ENCODE data around the gene WDR88. TPM values are rescaled to one million over a fixed set of nuclear protein-coding genes. Genes with fewer than 3 reads are reported as not detected.
A peak's percentile ranks its signal among the peaks of the same experiment; 100 is the strongest.

WDR88 gene
- total and polyA plus RNA-seq, 2 of the 13 experiments (the other 11 are each of a cell fraction or from before 2014, with no cell fraction given) = not detected

DNA sequence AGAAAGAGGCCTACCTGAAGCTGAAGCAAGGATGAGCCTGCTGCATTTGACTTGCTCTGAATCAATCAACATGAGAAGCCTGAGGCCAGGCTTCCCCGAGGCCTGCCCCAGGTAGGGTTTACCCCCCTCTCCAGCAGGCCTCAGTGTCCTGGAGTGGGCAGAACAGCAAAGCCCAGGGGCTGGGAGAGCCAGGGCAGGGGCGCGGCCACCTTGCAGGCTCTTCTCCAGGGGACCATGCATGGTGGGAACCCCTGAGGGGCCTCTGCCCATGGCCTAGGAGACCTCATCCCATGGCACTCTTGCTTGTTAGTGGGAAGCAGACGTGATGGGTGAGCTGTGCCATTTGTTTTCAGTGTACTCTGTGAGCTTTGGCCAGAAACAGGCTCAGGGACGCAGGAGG, 42.3 kb downstream of the WDR88 start (continued):
- TF ChIP-seq U2AF1 (optimal IDR thresholded peaks at IDR 0.05; ENCODE audit: low read depth, low read length) (no peak), FOXA1 (IDR thresholded peaks at IDR 0.05) (no peak), FOXA1 (CRISPR knock-in tag; IDR thresholded peaks at IDR 0.05) (no peak), ZSCAN12 (CRISPR knock-in tag; IDR thresholded peaks at IDR 0.05) (no peak), ZNF672 (CRISPR knock-in tag; IDR thresholded peaks at IDR 0.05) (no peak), GTF2F1 (IDR thresholded peaks at IDR 0.05; ENCODE audit: low read length) (no peak), ZNF30 (CRISPR knock-in tag; IDR thresholded peaks at IDR 0.05) (no peak)
- TF ChIP-seq, protein P1, sequence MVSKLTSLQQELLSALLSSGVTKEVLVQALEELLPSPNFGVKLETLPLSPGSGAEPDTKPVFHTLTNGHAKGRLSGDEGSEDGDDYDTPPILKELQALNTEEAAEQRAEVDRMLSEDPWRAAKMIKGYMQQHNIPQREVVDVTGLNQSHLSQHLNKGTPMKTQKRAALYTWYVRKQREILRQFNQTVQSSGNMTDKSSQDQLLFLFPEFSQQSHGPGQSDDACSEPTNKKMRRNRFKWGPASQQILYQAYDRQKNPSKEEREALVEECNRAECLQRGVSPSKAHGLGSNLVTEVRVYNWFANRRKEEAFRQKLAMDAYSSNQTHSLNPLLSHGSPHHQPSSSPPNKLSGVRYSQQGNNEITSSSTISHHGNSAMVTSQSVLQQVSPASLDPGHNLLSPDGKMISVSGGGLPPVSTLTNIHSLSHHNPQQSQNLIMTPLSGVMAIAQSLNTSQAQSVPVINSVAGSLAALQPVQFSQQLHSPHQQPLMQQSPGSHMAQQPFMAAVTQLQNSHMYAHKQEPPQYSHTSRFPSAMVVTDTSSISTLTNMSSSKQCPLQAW (CRISPR knock-in tag; IDR thresholded peaks at IDR 0.05) = no peak

DNA sequence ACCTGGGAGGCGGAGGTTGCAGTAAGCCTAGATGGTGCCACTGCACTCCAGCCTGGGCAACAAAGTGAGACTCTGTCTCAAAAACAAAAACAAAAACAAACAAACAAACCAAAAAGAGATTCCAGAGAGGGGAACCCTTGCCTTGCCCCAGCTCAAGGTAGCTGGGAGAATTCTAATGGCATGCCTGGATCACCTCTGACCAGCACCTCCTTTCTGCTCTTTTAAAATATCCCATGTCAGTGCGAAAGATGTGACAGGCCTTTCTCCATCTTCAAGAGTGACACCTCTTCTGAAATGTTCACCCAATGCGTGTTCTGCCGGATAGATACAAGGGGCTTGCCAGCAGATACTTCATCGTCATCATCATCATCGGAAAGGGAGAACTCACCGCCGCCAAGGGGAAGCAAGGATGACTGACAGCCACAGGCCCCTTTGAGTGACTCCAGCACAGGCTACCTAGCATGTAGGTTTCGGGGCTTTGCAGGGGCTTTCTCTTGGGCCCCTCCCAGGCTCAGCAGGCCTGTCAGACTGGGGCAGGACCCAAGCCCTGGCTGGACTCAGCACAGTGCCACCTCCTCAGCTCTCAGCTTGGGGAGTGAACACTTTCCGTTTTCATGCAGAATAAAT, 43.4 kb downstream of the WDR88 start:
- WGBS (ENCODE audit: low lambda C conversion rate) = 98% methylated on average over 10 of the region's 10 CpGs
- POLR2A ChIA-PET = interaction anchor here (1.5 to 2.8 kb wide), 6 partner anchors 14 to 134 kb away, joined by 8 to 46 read pairs (median 12); no protein-coding TSS in a partner anchor
- H3K9me3 ChIP-seq (ENCODE audit: low read length) = no peaks in the 10 kb centered on the region
- no peaks in the 10 kb centered on the region for H4K20me1 ChIP-seq (ENCODE audit: insufficient read depth, low read length)
- no TSS peak for BruUV-seq (replicated peaks)
- peaks cover 65% of the 10 kb centered on the region for H3K4me1 ChIP-seq (ENCODE audit: insufficient read depth, low read length)
- no peak for ATAC-seq
- DNase-seq (ENCODE audit: low spot score) = no peak
- H3K9ac ChIP-seq (ENCODE audit: insufficient read depth, low read depth, low read length) = peak overlapping the region; percentile 98; the same call in 1 of the 2 replicates
- no peak overlapping the region for H3K27ac ChIP-seq (ENCODE audit: extremely low read length, insufficient read depth, low read length)
- H2AFZ ChIP-seq (ENCODE audit: low read length) = no peak overlapping the region
- TF ChIP-seq ZNF510 (CRISPR knock-in tag; IDR thresholded peaks at IDR 0.05; ENCODE audit: low read depth) = no peak
- peak; percentile 16; the same call in 1 of the 2 replicates for TF ChIP-seq ZC3H13 (CRISPR knock-in tag; IDR thresholded peaks at IDR 0.05)
- TF ChIP-seq FOXJ3 (CRISPR knock-in tag; IDR thresholded peaks at IDR 0.05; ENCODE audit: borderline replicate concordance) = no peak
- no peak for TF ChIP-seq KLF11 (CRISPR knock-in tag; IDR thresholded peaks at IDR 0.05)
- no peak for TF ChIP-seq CREB1 (IDR thresholded peaks at IDR 0.05)
- TF ChIP-seq CREB1 (CRISPR knock-in tag; IDR thresholded peaks at IDR 0.05) = no peak
- CTCF ChIA-PET (ENCODE audit: low intra/inter-chr PET ratio, low total read pairs) = no interaction called here
- intact Hi-C loops (cut with micrococcal nuclease; ENCODE audit: unreplicated experiment) (no loop called here), in situ Hi-C loops (cut with HindIII; ENCODE audit: extremely low pct_ligation_motif_present, low pct_unique_long_range_greater_than_20kb) (loop anchor here (5.0 kb wide), 1 partner anchor 33 kb away; no protein-coding TSS in a partner anchor)
- no peaks in the 10 kb centered on the region; a peak in 1 of 5 replicates for H3K27me3 ChIP-seq (ENCODE audit: control insufficient read depth in 1 of 2, insufficient read depth in 2 of 2, low read length in 2 of 2)
- no peak for FAIRE-seq
- no peaks in the 10 kb centered on the region for H3K36me3 ChIP-seq (replicated peaks in 1 of 2; ENCODE audit: control insufficient read depth in 1 of 2, insufficient read depth in 2 of 2, low read length in 2 of 2)
- peak overlapping the region in 2 of 3 experiments; percentile 86 to 97; a peak in 2 of 6 replicates for H3K4me3 ChIP-seq (replicated peaks in 1 of 3; ENCODE audit: insufficient read depth in 1 of 3, low read depth in 2 of 3, low read length in 3 of 3)
- peak overlapping the region; percentile 92 for H3K4me2 ChIP-seq (ENCODE audit: low read depth, low read length)
- H3K79me2 ChIP-seq (ENCODE audit: insufficient read depth, low read length) = peaks cover 7% of the 10 kb centered on the region
